NB4 (cell line): ENCODE measurements around the gene SMIM41.

Source experiments
- DNase-seq: peaks from one replicate; pipeline ENCODE4 v3.0.0; 2010; ENCODE audit warnings: low read depth
- H3K4me3 ChIP-seq: one replicate; pipeline ENCODE4 v1.5.1; 2011; ENCODE audit warnings: mild to moderate bottlenecking, low read depth, low read length, moderate library complexity
- MYC ChIP-seq: IDR thresholded peaks from 2 replicates; pipeline ENCODE4 v1.6.1; 2011; ENCODE audit warnings: low read depth, low read length
- POLR2A ChIP-seq: IDR thresholded peaks from 2 replicates; pipeline ENCODE4 v1.6.1; 2011; ENCODE audit warnings: mild to moderate bottlenecking; ENCODE audit not compliant: insufficient read length; ENCODE audit errors: extremely low read depth
- TF ChIP-seq, protein P1 (sequence below): IDR thresholded peaks from 2 replicates; pipeline ENCODE4 v1.6.1; 2011; ENCODE audit warnings: low read depth, low read length
- TF ChIP-seq, protein P2 (sequence below): IDR thresholded peaks from one replicate; pipeline ENCODE4 v1.5.1; 2012; ENCODE audit warnings: low read depth, low read length

Gene SMIM41

GRCh38 chr12:52146822-52147366, 67.4 kb downstream of the SMIM41 start:
- no peak overlapping the region for H3K4me3 ChIP-seq
- no peak for DNase-seq
- TF ChIP-seq POLR2A: no peak
- TF ChIP-seq, protein P1, sequence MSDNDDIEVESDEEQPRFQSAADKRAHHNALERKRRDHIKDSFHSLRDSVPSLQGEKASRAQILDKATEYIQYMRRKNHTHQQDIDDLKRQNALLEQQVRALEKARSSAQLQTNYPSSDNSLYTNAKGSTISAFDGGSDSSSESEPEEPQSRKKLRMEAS: no peak
- TF ChIP-seq, protein P2, sequence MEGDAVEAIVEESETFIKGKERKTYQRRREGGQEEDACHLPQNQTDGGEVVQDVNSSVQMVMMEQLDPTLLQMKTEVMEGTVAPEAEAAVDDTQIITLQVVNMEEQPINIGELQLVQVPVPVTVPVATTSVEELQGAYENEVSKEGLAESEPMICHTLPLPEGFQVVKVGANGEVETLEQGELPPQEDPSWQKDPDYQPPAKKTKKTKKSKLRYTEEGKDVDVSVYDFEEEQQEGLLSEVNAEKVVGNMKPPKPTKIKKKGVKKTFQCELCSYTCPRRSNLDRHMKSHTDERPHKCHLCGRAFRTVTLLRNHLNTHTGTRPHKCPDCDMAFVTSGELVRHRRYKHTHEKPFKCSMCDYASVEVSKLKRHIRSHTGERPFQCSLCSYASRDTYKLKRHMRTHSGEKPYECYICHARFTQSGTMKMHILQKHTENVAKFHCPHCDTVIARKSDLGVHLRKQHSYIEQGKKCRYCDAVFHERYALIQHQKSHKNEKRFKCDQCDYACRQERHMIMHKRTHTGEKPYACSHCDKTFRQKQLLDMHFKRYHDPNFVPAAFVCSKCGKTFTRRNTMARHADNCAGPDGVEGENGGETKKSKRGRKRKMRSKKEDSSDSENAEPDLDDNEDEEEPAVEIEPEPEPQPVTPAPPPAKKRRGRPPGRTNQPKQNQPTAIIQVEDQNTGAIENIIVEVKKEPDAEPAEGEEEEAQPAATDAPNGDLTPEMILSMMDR: no peak
- TF ChIP-seq MYC: no peak

- TF ChIP-seq POLR2A: no peak
- TF ChIP-seq, protein P2: no peak
- TF ChIP-seq, protein P1: no peak
- TF ChIP-seq MYC: no peak
- peak; percentile 69 for DNase-seq
- no peak overlapping the region for H3K4me3 ChIP-seq
These were observed 68.0 kb downstream of the SMIM41 start for GRCh38 chr12:52147367-52147963.

DNA sequence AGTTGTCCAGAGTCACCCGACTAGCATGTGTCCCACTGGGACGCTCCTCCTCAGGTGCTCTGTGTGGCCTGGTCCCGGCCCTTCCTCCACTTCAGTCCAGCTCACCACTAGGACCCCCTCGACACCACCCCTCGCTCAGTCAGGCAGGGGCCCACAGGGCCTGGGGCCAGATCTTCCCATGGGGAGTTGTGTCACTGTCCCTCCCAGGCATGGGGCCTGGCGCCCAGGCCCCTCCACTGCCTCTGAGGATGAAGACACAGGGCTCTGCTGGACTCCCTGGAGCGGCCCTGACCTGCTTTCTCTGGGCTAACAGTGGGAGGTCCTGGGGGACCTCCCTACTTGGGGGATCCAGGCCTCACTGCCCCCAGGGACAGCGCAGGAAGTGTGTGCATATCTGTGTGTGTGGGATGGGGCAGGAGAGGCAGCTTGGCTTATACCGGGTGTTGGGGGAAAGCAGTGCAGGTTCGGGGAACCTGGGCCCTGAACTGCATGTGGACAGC, 68.5 kb downstream of the SMIM41 start:
- TF ChIP-seq, protein P2: no peak
- TF ChIP-seq, protein P1: no peak
- TF ChIP-seq MYC: no peak
- TF ChIP-seq POLR2A: no peak
- peak; percentile 67 for DNase-seq
- H3K4me3 ChIP-seq: no peak overlapping the region

GRCh38 chr12:52148464-52149181, 69.1 kb downstream of the SMIM41 start:
- no peak for DNase-seq
- no peak overlapping the region for H3K4me3 ChIP-seq
- TF ChIP-seq, protein P2: no peak
- TF ChIP-seq, protein P1: no peak
- TF ChIP-seq MYC: no peak
- TF ChIP-seq POLR2A: no peak

GRCh38 chr12:52149182-52149641, 69.7 kb downstream of the SMIM41 start:
- TF ChIP-seq MYC (no peak), POLR2A (no peak)
- TF ChIP-seq, protein P1: no peak
- TF ChIP-seq, protein P2: no peak
- DNase-seq: no peak
- H3K4me3 ChIP-seq: no peak overlapping the region
